Heart left ventricle (tissue), 13 donors: ENCODE measurements around the gene MMAB.

Experiments used
- POLR2A ChIP-seq, 2 donors: fragments of 450-650 bp; IDR thresholded peaks; one replicate each; pipeline ENCODE4 v1.6.1; 2017; ENCODE audit warnings: antibody characterized with exemption in 2 of 2, mild to moderate bottlenecking in 2 of 2, moderate library complexity in 2 of 2
- TF ChIP-seq, protein P1 (sequence below), 12 donors: fragments of 200-600 bp; sonication (generic) in 4 of 12; IDR thresholded peaks; one replicate each; pipeline versions ENCODE4 v1.5.0 to v1.8.0; 2018 to 2022; ENCODE audit warnings: antibody characterized with exemption in 12 of 12, mild to moderate bottlenecking in 5 of 12
- donor health status: ischemic (EF 13 %, LVEDD 7.1; RV severe dilation, severe dysfunction).
- donor health status: DM: no; HTN: yes; CAD: no.
- donor health status: DM: no; HTN: no; CAD: no.
- donor health status: ischemic (EF 25% LVEDD 6.9; RV normal size, moderate dysfunction).
- donor health status: ischemic (EF 25% LVEDD 5.7; RV mildly dilated, moderate dysfunction).
- donor health status: ischemic (EF 35%, LVEDD 5.7; RV mildly dilated, moderate dysfunction).
- donor health status: nonischemic (EF 11% LVEDD 7.7; RV severe dilation, severe dysfunction).
- donor health status: DM: yes; HTN: yes; CAD: no.
- donor health status: PGD.
- donor health status: ischemic (EF 29% LVEDD 5.4; RV normal size, mild dysfunction).
- donor health status: nonischemic (EF 23%, LVEDD 6.1; RV moderate dilation, normal function).

DNA sequence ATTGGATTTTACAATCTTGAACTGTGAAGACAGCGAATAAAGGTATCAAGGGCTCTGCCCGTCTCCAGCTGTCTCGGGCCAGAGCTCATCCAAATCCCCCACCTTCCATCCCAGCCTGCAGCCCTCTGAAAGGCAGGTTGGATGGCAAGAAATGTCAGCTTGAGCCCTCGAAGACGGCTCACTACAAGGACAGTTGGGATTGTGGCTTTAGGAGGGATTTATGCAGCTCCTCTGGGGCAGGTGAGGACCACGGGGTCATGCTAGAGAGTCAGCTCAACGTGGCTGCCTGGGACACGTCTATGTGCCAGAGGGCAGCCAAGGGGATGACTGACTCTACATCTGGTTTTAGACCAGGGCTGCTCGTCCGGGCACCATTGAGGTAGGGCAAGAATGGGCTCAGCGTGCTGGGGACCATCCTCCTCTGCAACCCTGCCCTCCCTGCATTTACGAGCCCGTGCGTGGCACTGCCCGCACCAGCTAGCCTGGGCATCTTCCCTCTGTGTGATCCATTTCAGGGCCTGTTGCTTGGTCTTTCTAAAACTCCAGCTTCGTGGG lies 16.5 kb upstream of the MMAB start:
- TF ChIP-seq, protein P1, sequence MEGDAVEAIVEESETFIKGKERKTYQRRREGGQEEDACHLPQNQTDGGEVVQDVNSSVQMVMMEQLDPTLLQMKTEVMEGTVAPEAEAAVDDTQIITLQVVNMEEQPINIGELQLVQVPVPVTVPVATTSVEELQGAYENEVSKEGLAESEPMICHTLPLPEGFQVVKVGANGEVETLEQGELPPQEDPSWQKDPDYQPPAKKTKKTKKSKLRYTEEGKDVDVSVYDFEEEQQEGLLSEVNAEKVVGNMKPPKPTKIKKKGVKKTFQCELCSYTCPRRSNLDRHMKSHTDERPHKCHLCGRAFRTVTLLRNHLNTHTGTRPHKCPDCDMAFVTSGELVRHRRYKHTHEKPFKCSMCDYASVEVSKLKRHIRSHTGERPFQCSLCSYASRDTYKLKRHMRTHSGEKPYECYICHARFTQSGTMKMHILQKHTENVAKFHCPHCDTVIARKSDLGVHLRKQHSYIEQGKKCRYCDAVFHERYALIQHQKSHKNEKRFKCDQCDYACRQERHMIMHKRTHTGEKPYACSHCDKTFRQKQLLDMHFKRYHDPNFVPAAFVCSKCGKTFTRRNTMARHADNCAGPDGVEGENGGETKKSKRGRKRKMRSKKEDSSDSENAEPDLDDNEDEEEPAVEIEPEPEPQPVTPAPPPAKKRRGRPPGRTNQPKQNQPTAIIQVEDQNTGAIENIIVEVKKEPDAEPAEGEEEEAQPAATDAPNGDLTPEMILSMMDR (IDR thresholded peaks at IDR 0.05), result no peak
- no peak for TF ChIP-seq POLR2A (IDR thresholded peaks at IDR 0.05)
